ENCODE data around the gene SNX17.
"Not testable (repeated sequence)": the region's sequence is repeated elsewhere in the genome, so short reads cannot be mapped to it uniquely, and the experiment has no call there.

SNX17 gene

GRCh38 chr2:27347641-27348040 lies 22.8 kb upstream of the SNX17 start:
- DNase-seq (ENCODE audit: insufficient read length, low spot score) = no peak
- FAIRE-seq = no peak
- TF ChIP-seq POLR2A (IDR thresholded peaks at IDR 0.05; ENCODE audit: low read depth, low read length) = no peak
- TF ChIP-seq TAF1 (IDR thresholded peaks at IDR 0.05; ENCODE audit: low read depth, low read length) = no peak
- no peak for TF ChIP-seq SPI1 (IDR thresholded peaks at IDR 0.05; ENCODE audit: low read depth, low read length)
- TF ChIP-seq POLR2AphosphoS5 (IDR thresholded peaks at IDR 0.05; ENCODE audit: low read depth, low read length) = no peak
- TF ChIP-seq PAX5 (IDR thresholded peaks at IDR 0.05; ENCODE audit: insufficient read depth, low read length, severe bottlenecking) = no peak
- TF ChIP-seq POU2F2 (IDR thresholded peaks at IDR 0.05; ENCODE audit: low read depth, low read length) = no peak

GRCh38 chr2:27350106-27350693 lies 20.2 kb upstream of the SNX17 start:
- FAIRE-seq = no peak
- DNase-seq (ENCODE audit: insufficient read length, low spot score) = no peak
- TF ChIP-seq POU2F2 (IDR thresholded peaks at IDR 0.05; ENCODE audit: low read depth, low read length) = no peak
- TF ChIP-seq POLR2AphosphoS5 (IDR thresholded peaks at IDR 0.05; ENCODE audit: low read depth, low read length) = no peak
- no peak for TF ChIP-seq POLR2A (IDR thresholded peaks at IDR 0.05; ENCODE audit: low read depth, low read length)
- TF ChIP-seq SPI1 (IDR thresholded peaks at IDR 0.05; ENCODE audit: low read depth, low read length) = no peak
- TF ChIP-seq PAX5 (IDR thresholded peaks at IDR 0.05; ENCODE audit: insufficient read depth, low read length, severe bottlenecking) = no peak
- no peak for TF ChIP-seq TAF1 (IDR thresholded peaks at IDR 0.05; ENCODE audit: low read depth, low read length)

- FAIRE-seq (no peak), DNase-seq (ENCODE audit: insufficient read length, low spot score) (no peak)
- TF ChIP-seq POU2F2 (IDR thresholded peaks at IDR 0.05; ENCODE audit: low read depth, low read length) = no peak
- TF ChIP-seq POLR2A (IDR thresholded peaks at IDR 0.05; ENCODE audit: low read depth, low read length) = no peak
- no peak for TF ChIP-seq TAF1 (IDR thresholded peaks at IDR 0.05; ENCODE audit: low read depth, low read length)
- no peak for TF ChIP-seq POLR2AphosphoS5 (IDR thresholded peaks at IDR 0.05; ENCODE audit: low read depth, low read length)
- no peak for TF ChIP-seq SPI1 (IDR thresholded peaks at IDR 0.05; ENCODE audit: low read depth, low read length)
- TF ChIP-seq PAX5 (IDR thresholded peaks at IDR 0.05; ENCODE audit: insufficient read depth, low read length, severe bottlenecking) = no peak
These were observed 18.4 kb upstream of the SNX17 start for GRCh38 chr2:27351802-27352598.

- not testable (repeated sequence) for FAIRE-seq; DNase-seq (ENCODE audit: insufficient read length, low spot score)
These were observed 17.0 kb upstream of the SNX17 start for GRCh38 chr2:27353386-27353761.

GRCh38 chr2:27353762-27354596 lies 16.4 kb upstream of the SNX17 start:
- TF ChIP-seq POLR2A (IDR thresholded peaks at IDR 0.05; ENCODE audit: low read depth, low read length) (no peak), PAX5 (IDR thresholded peaks at IDR 0.05; ENCODE audit: insufficient read depth, low read length, severe bottlenecking) (no peak), POLR2AphosphoS5 (IDR thresholded peaks at IDR 0.05; ENCODE audit: low read depth, low read length) (no peak), SPI1 (IDR thresholded peaks at IDR 0.05; ENCODE audit: low read depth, low read length) (no peak)
- FAIRE-seq = no peak
- no peak for DNase-seq (ENCODE audit: insufficient read length, low spot score)

- TF ChIP-seq PAX5 (IDR thresholded peaks at IDR 0.05; ENCODE audit: insufficient read depth, low read length, severe bottlenecking) (no peak), POLR2AphosphoS5 (IDR thresholded peaks at IDR 0.05; ENCODE audit: low read depth, low read length) (no peak), SPI1 (IDR thresholded peaks at IDR 0.05; ENCODE audit: low read depth, low read length) (no peak), POU2F2 (IDR thresholded peaks at IDR 0.05; ENCODE audit: low read depth, low read length) (no peak), POLR2A (IDR thresholded peaks at IDR 0.05; ENCODE audit: low read depth, low read length) (no peak), TAF1 (IDR thresholded peaks at IDR 0.05; ENCODE audit: low read depth, low read length) (no peak)
- FAIRE-seq (no peak), DNase-seq (ENCODE audit: insufficient read length, low spot score) (no peak)
These were observed 15.9 kb upstream of the SNX17 start for GRCh38 chr2:27354597-27354927.

- no peak for DNase-seq (ENCODE audit: insufficient read length, low spot score)
- TF ChIP-seq POLR2A (IDR thresholded peaks at IDR 0.05; ENCODE audit: low read depth, low read length) (no peak), TAF1 (IDR thresholded peaks at IDR 0.05; ENCODE audit: low read depth, low read length) (no peak), PAX5 (IDR thresholded peaks at IDR 0.05; ENCODE audit: insufficient read depth, low read length, severe bottlenecking) (no peak), SPI1 (IDR thresholded peaks at IDR 0.05; ENCODE audit: low read depth, low read length) (no peak), POLR2AphosphoS5 (IDR thresholded peaks at IDR 0.05; ENCODE audit: low read depth, low read length) (no peak; the same call in 1 of the 2 replicates)
- FAIRE-seq = no peak
These were observed 14.4 kb upstream of the SNX17 start for GRCh38 chr2:27356056-27356381.

GRCh38 chr2:27356382-27357181 lies 13.8 kb upstream of the SNX17 start, which contains the start of gene GTF3C2:
TSS of gene GTF3C2 (minus strand) at chr2:27356764. CDS start at chr2:27343554, 13,210 bp downstream.
- peak; percentile 71 for TF ChIP-seq POU2F2 (IDR thresholded peaks at IDR 0.05; ENCODE audit: low read depth, low read length)
- peak; percentile 56 for TF ChIP-seq TAF1 (IDR thresholded peaks at IDR 0.05; ENCODE audit: low read depth, low read length)
- TF ChIP-seq POLR2AphosphoS5 (IDR thresholded peaks at IDR 0.05; ENCODE audit: low read depth, low read length) = peak; percentile 87; the same call in 1 of the 2 replicates
- TF ChIP-seq SPI1 (IDR thresholded peaks at IDR 0.05; ENCODE audit: low read depth, low read length) = no peak
- no peak for TF ChIP-seq PAX5 (IDR thresholded peaks at IDR 0.05; ENCODE audit: insufficient read depth, low read length, severe bottlenecking)
- TF ChIP-seq POLR2A (IDR thresholded peaks at IDR 0.05; ENCODE audit: low read depth, low read length) = peak; percentile 91
- DNase-seq (ENCODE audit: insufficient read length, low spot score) (peak; percentile 70), FAIRE-seq (peak; percentile 85)
